K562 (cell line): Measurements from ENCODE around the gene EFNA1. TPM values are rescaled to one million over a fixed set of nuclear protein-coding genes. Genes with fewer than 3 reads are reported as not detected.

ENCODE experiments used
- ATF3 ChIP-seq, 2 experiments: fragments of 450-650 bp in 1 of 2; sonication (generic) in 1 of 2; formaldehyde crosslinking in 1 of 2; IDR thresholded peaks in 1 of 2; conservative IDR thresholded peaks in 1 of 2; 2 replicates each; pipeline versions ENCODE4 v1.6.1 to v1.8.1; 2016 to 2023; ENCODE audit warnings: mild to moderate bottlenecking in 2 of 2, moderate library complexity in 2 of 2, inconsistent platforms in 1 of 2, missing genetic modification reagents in 1 of 2
- C11orf30 ChIP-seq: fragments of 450-650 bp; IDR thresholded peaks from 2 replicates; pipeline ENCODE4 v1.6.1; 2016; ENCODE audit warnings: low read depth, mild to moderate bottlenecking
- CREB1 ChIP-seq, 2 experiments: sonication (generic) in 1 of 2; formaldehyde crosslinking in 1 of 2; IDR thresholded peaks; 2 replicates each; pipeline versions ENCODE4 v1.6.1 to v1.8.0; 2012 to 2022; ENCODE audit warnings: inconsistent platforms in 1 of 2, mild to moderate bottlenecking in 1 of 2, missing genetic modification reagents in 1 of 2, moderate library complexity in 1 of 2
- ESRRB ChIP-seq: fragments of 250-450 bp; sonication (Bioruptor Pico); IDR thresholded peaks from 2 replicates; pipeline ENCODE4 v1.5.0; 2020; ENCODE audit warnings: mild to moderate bottlenecking, moderate library complexity, borderline replicate concordance
- FOS ChIP-seq: IDR thresholded peaks from 3 replicates; pipeline ENCODE4 v1.6.1; 2011; ENCODE audit not compliant: insufficient read length; ENCODE audit errors: extremely low read depth
- GABPA ChIP-seq: fragments of 200-800 bp; sonication (Bioruptor generic); conservative IDR thresholded peaks from 2 replicates; pipeline ENCODE4 v1.6.1; 2016; ENCODE audit warnings: low read depth, missing genetic modification characterization, missing compliant biosample characterization
- HDAC6 ChIP-seq: IDR thresholded peaks from 2 replicates; pipeline ENCODE4 v1.6.1; 2012; ENCODE audit warnings: low read depth, mild to moderate bottlenecking, control low read depth, inconsistent platforms, low read length, moderate library complexity
- HOMEZ ChIP-seq: fragments of 250-450 bp; sonication (Bioruptor Pico); IDR thresholded peaks from 2 replicates; pipeline ENCODE4 v1.4.0; 2020; ENCODE audit warnings: mild to moderate bottlenecking, moderate library complexity
- NCOR1 ChIP-seq: fragments of 450-650 bp; IDR thresholded peaks from 2 replicates; pipeline ENCODE4 v1.6.1; 2016; ENCODE audit warnings: mild to moderate bottlenecking, moderate library complexity
- OTX1 ChIP-seq: fragments of 450-650 bp; formaldehyde crosslinking; IDR thresholded peaks from 2 replicates; pipeline ENCODE4 v1.4.0; 2022; ENCODE audit warnings: mild to moderate bottlenecking
- PHF8 ChIP-seq: fragments of 200-600 bp; sonication (generic); IDR thresholded peaks from 2 replicates; pipeline ENCODE4 v1.6.1; 2012; ENCODE audit warnings: mixed run types, mild to moderate bottlenecking, inconsistent platforms, low read length, moderate library complexity, borderline replicate concordance
- SAFB2 ChIP-seq: fragments of 200-400 bp; formaldehyde crosslinking; IDR thresholded peaks from 2 replicates; pipeline ENCODE4 v1.6.1; 2018; ENCODE audit warnings: borderline replicate concordance, low read length, low read depth, moderate library complexity; ENCODE audit not compliant: severe bottlenecking
- TOE1 ChIP-seq, 2 experiments: fragments of 450-650 bp in 1 of 2; sonication (generic) in 1 of 2; formaldehyde crosslinking in 1 of 2; IDR thresholded peaks; 2 replicates each; pipeline versions ENCODE4 v1.7.1 to v1.8.0; 2016 to 2022; ENCODE audit warnings: borderline replicate concordance in 2 of 2, mild to moderate bottlenecking in 2 of 2, antibody characterized with exemption in 1 of 2, inconsistent platforms in 1 of 2, low read depth in 1 of 2, missing genetic modification reagents in 1 of 2, moderate library complexity in 1 of 2
- ZNF12 ChIP-seq: sonication (generic); formaldehyde crosslinking; IDR thresholded peaks from 2 replicates; pipeline ENCODE4 v1.4.0; 2020; ENCODE audit warnings: mild to moderate bottlenecking, missing genetic modification reagents
- ZNF324 ChIP-seq: fragments of 250-450 bp; sonication (Bioruptor Pico); IDR thresholded peaks from 2 replicates; pipeline ENCODE4 v1.4.0; 2020; ENCODE audit warnings: mild to moderate bottlenecking
- polyA plus RNA-seq, 8 experiments: library from polyadenylated mRNA; depleted of rRNA in 4 of 8; stranded (reverse) in 5 of 8; unstranded in 3 of 8; fragments of >200 nt; fragmentation: Nextera tagmentation in 2 of 8; fragmentation: Illumina TruSeq in 1 of 8; extraction: Ambion mirVana in 2 of 8; extraction: Trizol in 1 of 8; gene quantifications; 2 replicates each; pipeline versions ENCODE4 v1.2.1 to v1.2.3, GENCODE V29; 2011 to 2014; ENCODE audit warnings: inconsistent platforms in 1 of 8, missing spikeins in 1 of 8
- total RNA-seq, 7 experiments: library from RNA; depleted of rRNA in 6 of 7; stranded (reverse); fragments of >200 nt in 6 of 7; fragmentation: Illumina TruSeq in 2 of 7; extraction: Trizol in 2 of 7; gene quantifications; 2 replicates each; pipeline versions ENCODE4 v1.2.1 to v1.2.3, GENCODE V29; 2011 to 2021; ENCODE audit warnings: low replicate concordance in 1 of 7
- TF ChIP-seq, protein P1 (sequence below): IDR thresholded peaks from 2 replicates; pipeline ENCODE4 v1.6.1; 2011; ENCODE audit warnings: borderline replicate concordance, low read depth, mild to moderate bottlenecking, moderate library complexity, low read length; ENCODE audit not compliant: insufficient read depth, poor library complexity, severe bottlenecking

The EFNA1 gene
- total and polyA plus RNA-seq, 9 of the 15 experiments (the other 6 are each of a cell fraction or from before 2014, with no cell fraction given): 2.1 to 9.3 (median 3.0) TPM

DNA sequence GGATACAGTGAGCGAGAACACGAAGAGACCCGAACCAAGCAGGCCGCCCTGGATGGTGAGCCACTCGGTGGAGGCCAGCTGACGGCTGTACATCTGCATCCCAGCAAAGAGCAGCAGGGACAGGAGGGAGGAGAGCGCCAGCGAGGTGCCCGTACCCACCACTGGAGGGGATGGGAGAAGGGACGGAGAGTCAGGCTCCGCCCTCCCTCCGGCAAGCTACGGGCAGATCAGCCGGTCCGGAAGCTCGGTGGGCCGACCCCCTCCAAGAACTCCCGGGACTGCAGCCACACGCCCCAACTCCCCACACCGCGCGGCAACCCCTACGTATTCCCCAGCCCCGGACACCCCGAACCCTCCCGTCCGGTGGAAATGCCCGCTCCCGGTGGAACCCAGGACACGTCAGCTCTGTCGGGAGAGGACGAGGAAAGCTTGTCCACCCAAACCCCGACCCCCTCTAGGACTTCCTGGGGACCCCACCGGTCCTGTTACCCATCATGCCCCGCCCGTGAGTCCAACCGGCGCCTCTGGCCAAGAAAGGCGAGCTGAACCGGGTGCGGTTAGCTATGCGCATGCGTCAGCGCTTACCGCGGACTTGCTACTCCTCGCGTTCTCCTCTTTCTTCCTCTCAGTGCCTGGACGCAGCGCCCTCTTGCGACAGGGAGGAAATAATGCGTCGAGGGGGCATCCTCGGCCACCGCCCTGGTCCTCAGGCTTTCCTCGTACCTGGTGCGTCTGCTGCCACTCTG is 45.2 kb downstream of the EFNA1 start, which contains the start of gene KRTCAP2 (continued):
- TF ChIP-seq ATF3 (IDR thresholded peaks at IDR 0.05): no peak; the same call in 1 of the 2 replicates
- TF ChIP-seq ATF3 (CRISPR knock-in tag; conservative IDR thresholded peaks at IDR 0.05): 0 out of 2 replicates have a peak, but pooled peaks have one; percentile 17
- TF ChIP-seq FOS: no peak
- TF ChIP-seq ZNF324 (CRISPR knock-in tag): 0 out of 2 replicates have a peak, but pooled peaks have one; percentile 26
- TF ChIP-seq HOMEZ: no peak
- TF ChIP-seq, protein P1, sequence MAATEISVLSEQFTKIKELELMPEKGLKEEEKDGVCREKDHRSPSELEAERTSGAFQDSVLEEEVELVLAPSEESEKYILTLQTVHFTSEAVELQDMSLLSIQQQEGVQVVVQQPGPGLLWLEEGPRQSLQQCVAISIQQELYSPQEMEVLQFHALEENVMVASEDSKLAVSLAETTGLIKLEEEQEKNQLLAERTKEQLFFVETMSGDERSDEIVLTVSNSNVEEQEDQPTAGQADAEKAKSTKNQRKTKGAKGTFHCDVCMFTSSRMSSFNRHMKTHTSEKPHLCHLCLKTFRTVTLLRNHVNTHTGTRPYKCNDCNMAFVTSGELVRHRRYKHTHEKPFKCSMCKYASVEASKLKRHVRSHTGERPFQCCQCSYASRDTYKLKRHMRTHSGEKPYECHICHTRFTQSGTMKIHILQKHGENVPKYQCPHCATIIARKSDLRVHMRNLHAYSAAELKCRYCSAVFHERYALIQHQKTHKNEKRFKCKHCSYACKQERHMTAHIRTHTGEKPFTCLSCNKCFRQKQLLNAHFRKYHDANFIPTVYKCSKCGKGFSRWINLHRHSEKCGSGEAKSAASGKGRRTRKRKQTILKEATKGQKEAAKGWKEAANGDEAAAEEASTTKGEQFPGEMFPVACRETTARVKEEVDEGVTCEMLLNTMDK: peak; percentile 83
- no peak for TF ChIP-seq NCOR1
- TF ChIP-seq GABPA (tag): 0 out of 2 replicates have a peak, but pooled peaks have one; percentile 45
- peak; percentile 82 for TF ChIP-seq C11orf30
- TF ChIP-seq PHF8: peak; percentile 93; the same call in 1 of the 2 replicates
- TF ChIP-seq TOE1 (IDR thresholded peaks at IDR 0.05; ENCODE audit: borderline replicate concordance): peak; percentile 53; the same call in 1 of the 2 replicates
- no peak for TF ChIP-seq TOE1 (CRISPR knock-in tag; IDR thresholded peaks at IDR 0.05; ENCODE audit: borderline replicate concordance, low read depth)
- TF ChIP-seq ESRRB: no peak
- no peak for TF ChIP-seq HDAC6
- peak; percentile 45; the same call in 1 of the 2 replicates for TF ChIP-seq CREB1 (IDR thresholded peaks at IDR 0.05)
- peak; percentile 77 for TF ChIP-seq CREB1 (CRISPR knock-in tag; IDR thresholded peaks at IDR 0.05)
- no peak for TF ChIP-seq SAFB2
- TF ChIP-seq OTX1: 0 out of 2 replicates have a peak, but pooled peaks have one; percentile 43
- TF ChIP-seq ZNF12 (CRISPR knock-in tag): no peak
